GM18517 (cell line): ENCODE results near the gene CSRNP3.

Source experiments
- ATAC-seq: cut with Tn5 transposase; IDR thresholded peaks from one replicate; pipeline ENCODE4 v1.9.1; 2021; ENCODE audit warnings: mild to moderate bottlenecking, moderate library complexity; ENCODE audit not compliant: unreplicated experiment

Gene CSRNP3

GRCh38 chr2:165674780-165675179, 205.3 kb downstream of the CSRNP3 start:
- no peak for ATAC-seq

GRCh38 chr2:165675551-165675968, 206.1 kb downstream of the CSRNP3 start:
- no peak for ATAC-seq

- ATAC-seq: no peak
Observed at GRCh38 chr2:165678882-165679281, 209.4 kb downstream of the CSRNP3 start.

- ATAC-seq: no peak
Observed at GRCh38 chr2:165679621-165680020, 210.1 kb downstream of the CSRNP3 start.

GRCh38 chr2:165681841-165682240, 212.3 kb downstream of the CSRNP3 start:
- no peak for ATAC-seq

- ATAC-seq: no peak
Observed at GRCh38 chr2:165682546-165682945, 213.0 kb downstream of the CSRNP3 start.

GRCh38 chr2:165686800-165687199, 217.3 kb downstream of the CSRNP3 start:
- ATAC-seq: no peak

GRCh38 chr2:165687426-165688002, 218.0 kb downstream of the CSRNP3 start:
- no peak for ATAC-seq

GRCh38 chr2:165691615-165692014, 222.1 kb downstream of the CSRNP3 start:
- no peak for ATAC-seq

- ATAC-seq: no peak
Observed at GRCh38 chr2:165692906-165693305, 223.4 kb downstream of the CSRNP3 start.

- no peak for ATAC-seq
Observed at GRCh38 chr2:165693838-165694237, 224.3 kb downstream of the CSRNP3 start.

GRCh38 chr2:165697748-165698443, 228.4 kb downstream of the CSRNP3 start:
- no peak for ATAC-seq

- ATAC-seq: peak; percentile 85
Observed at GRCh38 chr2:165698444-165698884, 229.0 kb downstream of the CSRNP3 start.

GRCh38 chr2:165699946-165700345, 230.4 kb downstream of the CSRNP3 start:
- ATAC-seq: no peak

GRCh38 chr2:165700531-165700930, 231.0 kb downstream of the CSRNP3 start:
- no peak for ATAC-seq

- no peak for ATAC-seq
Observed at GRCh38 chr2:165701147-165701546, 231.6 kb downstream of the CSRNP3 start.

- no peak for ATAC-seq
Observed at GRCh38 chr2:165706960-165707487, 237.5 kb downstream of the CSRNP3 start.

- no peak for ATAC-seq
Observed at GRCh38 chr2:165716091-165716490, 246.6 kb downstream of the CSRNP3 start.

GRCh38 chr2:165718610-165719210, 249.2 kb downstream of the CSRNP3 start:
- no peak for ATAC-seq

GRCh38 chr2:165720511-165720910, 251.0 kb downstream of the CSRNP3 start:
- ATAC-seq: no peak

- no peak for ATAC-seq
Observed at GRCh38 chr2:165725421-165725820, 255.9 kb downstream of the CSRNP3 start.
